HG02973 (cell line): Measurements from ENCODE around the gene C13orf42.

Experiments
- ATAC-seq: cut with Tn5 transposase; IDR thresholded peaks from one replicate; pipeline ENCODE4 v1.9.1; 2021; ENCODE audit warnings: moderate library complexity; ENCODE audit not compliant: unreplicated experiment

C13orf42 gene

DNA sequence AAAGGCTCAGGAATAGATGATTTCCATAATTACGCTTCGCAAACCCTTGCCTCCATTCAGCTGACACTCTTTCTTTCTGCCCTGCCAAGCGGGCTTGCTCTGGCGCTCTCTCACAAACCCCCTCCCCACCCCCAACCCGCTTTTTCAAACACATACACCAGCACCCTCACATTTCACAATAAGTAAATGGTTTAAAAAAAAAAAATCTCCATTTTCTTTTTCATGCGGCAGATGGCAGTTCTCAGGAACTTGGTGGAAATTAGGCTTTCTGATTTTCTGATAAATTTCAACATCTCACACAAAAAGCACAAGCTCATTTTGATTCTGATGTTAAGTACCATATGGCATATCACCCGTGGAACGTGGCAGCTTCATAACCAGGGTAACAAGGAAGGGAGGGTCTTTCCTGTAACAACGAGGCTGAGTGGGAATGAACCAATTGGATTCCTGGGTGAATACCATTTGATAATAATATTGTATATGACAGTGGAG is 43.8 kb downstream of the C13orf42 start:
- ATAC-seq = no peak

DNA sequence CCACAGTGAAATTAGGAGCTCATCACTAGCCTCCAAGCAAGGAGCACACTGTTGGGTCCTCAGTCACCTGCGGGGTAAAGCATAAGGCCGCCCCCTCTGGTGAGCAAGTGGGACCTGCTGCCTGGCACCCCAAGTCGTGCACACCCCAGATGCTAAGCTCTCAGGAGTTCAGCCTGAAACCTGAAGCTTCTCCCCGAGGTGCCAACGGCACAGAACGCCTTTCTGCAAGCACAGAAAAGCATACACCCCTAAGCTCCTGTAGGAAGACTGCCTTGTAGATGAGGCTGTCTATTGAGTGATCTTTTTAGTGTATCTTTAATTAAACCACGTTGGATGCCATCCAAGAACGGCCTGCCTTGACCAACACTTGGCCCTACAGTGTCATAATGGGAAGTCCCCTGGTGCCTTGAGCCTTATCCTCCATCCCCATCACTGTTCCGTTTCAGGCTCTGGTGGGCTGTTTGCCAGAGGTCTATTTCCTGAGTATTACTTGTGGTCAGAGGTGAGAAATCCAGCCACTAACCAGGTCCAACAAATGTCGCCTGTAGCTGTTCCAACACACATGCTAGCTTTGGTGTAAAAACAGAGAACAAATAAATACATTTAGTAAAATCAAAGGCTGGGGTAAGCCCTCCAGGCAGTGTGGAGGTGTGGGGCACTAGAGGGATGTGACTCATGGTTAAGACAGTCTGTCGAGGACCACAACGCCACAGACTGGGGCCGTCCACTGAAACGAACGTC is 44.8 kb downstream of the C13orf42 start:
- no peak for ATAC-seq

DNA sequence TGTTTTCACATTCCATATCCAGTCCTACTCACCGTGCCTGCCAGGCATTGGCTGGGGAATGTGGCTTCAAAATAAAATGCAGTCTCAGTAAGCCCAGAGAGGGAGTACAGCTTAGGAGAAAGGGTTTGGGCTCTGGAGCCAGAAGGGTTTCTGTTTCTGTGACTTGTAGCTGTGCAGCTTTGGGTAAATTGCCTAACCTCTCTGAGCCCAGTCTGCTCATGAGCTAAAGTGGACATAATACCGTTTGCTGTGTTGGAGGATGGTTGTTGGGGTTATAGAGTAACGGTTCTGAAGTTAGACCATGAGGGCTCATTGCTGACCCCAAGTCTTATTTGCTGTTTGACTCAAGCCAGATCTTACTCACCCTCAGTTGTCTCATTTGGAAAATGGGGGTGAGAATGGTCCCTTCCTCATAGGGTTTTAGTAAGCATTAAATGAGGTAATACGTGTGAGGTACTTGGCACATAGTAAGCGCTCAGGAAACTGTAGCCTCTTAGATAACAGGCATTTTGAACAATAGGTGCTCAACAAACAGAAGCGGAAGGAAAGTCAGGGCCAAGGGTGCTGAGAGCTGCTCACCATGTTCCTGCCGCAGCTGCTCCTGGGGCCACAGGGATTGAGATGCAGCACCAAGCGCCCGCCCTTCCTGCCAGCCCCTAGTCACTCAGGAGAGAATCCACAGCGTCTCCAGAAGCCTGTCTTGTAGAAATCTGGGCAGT is 45.5 kb downstream of the C13orf42 start:
- no peak for ATAC-seq

DNA sequence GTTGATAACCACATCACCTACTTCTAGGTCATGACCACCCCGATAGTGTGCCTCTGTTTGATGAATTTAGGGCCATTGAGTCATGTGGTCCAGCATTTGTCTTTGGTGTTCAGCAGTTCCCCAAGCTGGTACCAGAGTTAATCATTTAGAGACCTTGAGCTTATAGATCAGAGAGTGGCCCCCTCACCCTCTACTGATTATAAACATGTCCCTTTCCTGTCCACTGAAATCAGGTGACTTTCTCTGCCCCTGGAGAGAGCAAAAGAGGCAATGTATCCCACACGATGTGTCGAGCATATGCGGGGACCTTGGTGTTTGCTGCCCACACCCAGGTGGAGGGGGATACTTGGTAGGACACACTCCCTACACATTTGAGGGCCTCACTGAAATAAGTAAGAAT is 46.3 kb downstream of the C13orf42 start:
- no peak for ATAC-seq

GRCh38 chr13:51063909-51064308 is 47.2 kb downstream of the C13orf42 start:
- ATAC-seq = no peak

GRCh38 chr13:51058461-51059167 is 52.5 kb downstream of the C13orf42 start:
- no peak for ATAC-seq

GRCh38 chr13:51057906-51058305 is 53.2 kb downstream of the C13orf42 start:
- no peak for ATAC-seq

- ATAC-seq = no peak
Measured at GRCh38 chr13:51057001-51057400, 54.1 kb downstream of the C13orf42 start.

- ATAC-seq = no peak
Measured at GRCh38 chr13:51052581-51052980, 58.5 kb downstream of the C13orf42 start.

GRCh38 chr13:51050021-51050830 is 60.8 kb downstream of the C13orf42 start:
- no peak for ATAC-seq

- ATAC-seq = no peak
Measured at GRCh38 chr13:51048616-51049015, 62.5 kb downstream of the C13orf42 start.

GRCh38 chr13:51048166-51048461 is 63.0 kb downstream of the C13orf42 start:
- ATAC-seq = no peak

- ATAC-seq = no peak
Measured at GRCh38 chr13:51047434-51048165, 63.5 kb downstream of the C13orf42 start.

GRCh38 chr13:51045451-51045850 is 65.6 kb downstream of the C13orf42 start:
- no peak for ATAC-seq

DNA sequence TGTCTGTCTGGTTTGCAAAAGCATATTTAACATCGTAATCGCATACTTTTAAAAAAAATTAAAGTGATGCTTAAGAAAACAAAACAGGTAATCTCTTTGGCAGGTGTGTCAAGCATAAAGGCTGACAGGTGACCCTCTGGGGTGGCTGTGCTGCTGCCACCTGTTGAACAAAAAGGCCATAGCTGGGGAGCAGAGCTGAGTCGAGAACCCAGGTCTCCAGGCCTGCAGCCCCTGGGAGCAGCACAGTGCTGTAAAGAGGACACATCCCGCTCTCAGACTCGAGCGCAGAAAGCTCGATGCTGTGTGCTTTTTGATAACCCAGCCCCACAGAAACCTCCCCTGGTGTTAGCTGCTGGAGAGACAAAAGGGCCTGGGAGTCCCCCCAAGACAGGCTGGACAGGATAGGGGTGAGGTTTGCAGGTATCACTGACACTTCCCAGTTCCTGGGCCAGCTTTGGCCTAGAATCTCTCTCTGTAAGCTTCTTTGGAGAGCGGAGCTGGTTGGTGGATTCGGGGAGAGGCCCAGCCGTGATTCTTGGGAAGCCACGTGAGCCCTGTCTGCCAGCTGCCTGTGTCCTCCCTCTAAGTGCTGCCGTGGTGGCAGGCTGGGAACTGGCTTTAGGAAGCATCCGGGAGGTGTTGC is 66.9 kb downstream of the C13orf42 start:
- ATAC-seq = no peak

- no peak for ATAC-seq
Measured at GRCh38 chr13:51043310-51043709, 67.8 kb downstream of the C13orf42 start.

GRCh38 chr13:51041710-51042109 is 69.4 kb downstream of the C13orf42 start:
- ATAC-seq = no peak

DNA sequence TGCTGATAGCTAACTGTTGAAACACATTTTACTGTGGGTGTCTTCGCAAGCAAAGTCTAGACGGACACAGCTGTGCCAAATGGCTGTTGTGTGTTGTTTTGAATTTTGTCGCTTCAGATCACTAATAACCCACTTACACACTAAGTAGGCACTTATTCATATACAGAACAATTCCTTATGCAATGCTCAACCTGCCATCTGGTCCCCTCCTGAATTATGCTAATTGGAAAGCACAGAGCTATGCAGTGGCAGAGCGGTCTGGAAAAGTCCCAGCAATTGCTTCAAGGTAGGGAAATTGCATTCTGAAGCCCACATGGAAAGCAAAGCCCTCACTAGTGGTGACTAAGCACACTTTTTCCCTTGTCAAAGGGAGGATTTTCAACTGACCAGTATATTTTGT is 69.9 kb downstream of the C13orf42 start:
- ATAC-seq = no peak

GRCh38 chr13:51040431-51040830 is 70.6 kb downstream of the C13orf42 start:
- no peak for ATAC-seq

DNA sequence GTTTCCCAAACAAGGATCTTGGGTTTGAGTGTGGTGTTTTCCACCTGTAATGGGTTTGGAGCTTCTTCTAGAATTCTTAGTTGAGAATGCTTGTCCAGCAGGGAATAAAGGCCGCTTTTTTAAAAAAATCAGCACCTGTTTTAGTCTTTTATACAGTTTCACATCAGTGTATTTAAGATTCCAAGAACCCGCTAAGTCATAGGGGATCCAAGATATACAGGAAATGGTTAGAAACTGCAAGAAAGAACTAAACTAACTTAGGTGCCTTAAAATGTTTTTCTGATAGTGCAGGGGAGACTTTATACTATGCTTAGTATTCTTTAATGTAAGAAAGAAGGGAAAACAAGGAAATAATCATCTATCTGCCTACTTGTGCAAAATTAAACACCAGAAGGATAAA is 74.7 kb downstream of the C13orf42 start:
- ATAC-seq = no peak
